HepG2 (cell line): ENCODE data around the gene CCDC102B. TPM values are rescaled to one million over a fixed set of nuclear protein-coding genes. Genes with fewer than 3 reads are reported as not detected.
A peak's percentile ranks its signal among the peaks of the same experiment; 100 is the strongest.

Source experiments
- ATAC-seq: fragments of 200-7000 bp; cut with Tn5 transposase; 3 replicates; pipeline ENCODE4 v1.9.1; 2020; ENCODE audit warnings: mild to moderate bottlenecking, moderate library complexity
- BruUV-seq: library from RNA; stranded (reverse); fragments of 400-500 nt; replicated peaks from 2 replicates; lab custom pipeline; 2021; lab: Mats Ljungman, UMichigan
- CTCF ChIA-PET: fragments of 300-600 bp; formaldehyde crosslinking; extraction: SDS; loops from one replicate; lab custom pipeline; 2021; ENCODE audit warnings: low total read pairs, inconsistent platforms, low intra/inter-chr PET ratio; lab: Yijun Ruan, JAX
- POLR2A ChIA-PET: fragments of 350-600 bp; sonication (Branson Sonifier 250); formaldehyde crosslinking; loops from one replicate; lab custom pipeline; 2020; ENCODE audit warnings: antibody characterized with exemption, inconsistent platforms; lab: Yijun Ruan, JAX
- DNase-seq: peaks from one replicate; pipeline ENCODE4 v3.0.0-alpha.2; 2015; ENCODE audit warnings: low spot score
- FAIRE-seq: peaks from 3 replicates; lab custom pipeline; 2011; peaks lifted over from hg19 to GRCh38; lab: Jason Lieb, UNC
- H2AFZ ChIP-seq: one replicate; pipeline ENCODE4 v1.6.1; 2011; ENCODE audit warnings: low read length, inconsistent platforms
- H3K27ac ChIP-seq: fragments of 300-600 bp; 3 replicates; pipeline ENCODE4 v1.8.0; 2011; ENCODE audit warnings: mixed run types, mild to moderate bottlenecking, mixed read lengths, low read length, inconsistent platforms; ENCODE audit not compliant: insufficient read depth; ENCODE audit errors: extremely low read length
- H3K27me3 ChIP-seq, 2 experiments: fragments of 200-600 bp in 1 of 2; 2 replicates in 1 of 2; 3 replicates in 1 of 2; pipeline versions ENCODE4 v1.6.0 to v1.8.0; 2011; ENCODE audit warnings: low read length in 2 of 2, mild to moderate bottlenecking in 2 of 2, moderate library complexity in 2 of 2, inconsistent platforms in 1 of 2; ENCODE audit not compliant: insufficient read depth in 2 of 2, control insufficient read depth in 1 of 2
- H3K36me3 ChIP-seq, 2 experiments: fragments of 200-600 bp in 1 of 2; replicated peaks in 1 of 2; 2 replicates in 1 of 2; 3 replicates in 1 of 2; pipeline versions ENCODE4 v1.5.1 to v1.8.0; 2011; ENCODE audit warnings: low read length in 2 of 2, inconsistent platforms in 1 of 2; ENCODE audit not compliant: insufficient read depth in 2 of 2, control insufficient read depth in 1 of 2
- H3K4me1 ChIP-seq: 2 replicates; pipeline ENCODE4 v1.5.1; 2012; ENCODE audit warnings: low read length, inconsistent platforms; ENCODE audit not compliant: insufficient read depth
- H3K4me2 ChIP-seq: 2 replicates; pipeline ENCODE4 v1.6.0; 2011; ENCODE audit warnings: low read depth, low read length, inconsistent platforms
- H3K4me3 ChIP-seq, 3 experiments: fragments of 200-600 bp in 1 of 3; sonication (generic), shearing (Covaris generic) in 1 of 3; replicated peaks in 1 of 3; 2 replicates each; pipeline ENCODE4 v1.5.1; 2011 to 2016; ENCODE audit warnings: low read length in 3 of 3, inconsistent platforms in 2 of 3, low read depth in 2 of 3, mild to moderate bottlenecking in 2 of 3, control low read depth in 1 of 3, mixed read lengths in 1 of 3; ENCODE audit not compliant: insufficient read depth in 1 of 3
- H3K79me2 ChIP-seq: one replicate; pipeline ENCODE4 v1.6.1; 2011; ENCODE audit warnings: low read length, inconsistent platforms; ENCODE audit not compliant: insufficient read depth
- H3K9ac ChIP-seq: 2 replicates; pipeline ENCODE4 v1.6.0; 2011; ENCODE audit warnings: mild to moderate bottlenecking, low read depth, low read length, inconsistent platforms; ENCODE audit not compliant: insufficient read depth
- H3K9me3 ChIP-seq: 2 replicates; pipeline ENCODE4 v1.5.1; 2012; ENCODE audit warnings: mild to moderate bottlenecking, low read length
- H4K20me1 ChIP-seq: 2 replicates; pipeline ENCODE4 v1.6.0; 2011; ENCODE audit warnings: inconsistent platforms, mild to moderate bottlenecking, low read length, moderate library complexity; ENCODE audit not compliant: insufficient read depth
- BRD4 ChIP-seq: sonication (generic); formaldehyde crosslinking; IDR thresholded peaks from 2 replicates; pipeline ENCODE4 v1.4.0; 2020; ENCODE audit warnings: missing genetic modification reagents
- HDAC2 ChIP-seq: sonication (generic); formaldehyde crosslinking; IDR thresholded peaks from 2 replicates; pipeline ENCODE4 v1.4.0; 2020; ENCODE audit warnings: missing genetic modification reagents
- MAFF ChIP-seq: IDR thresholded peaks from 2 replicates; pipeline ENCODE4 v1.6.1; 2011; ENCODE audit warnings: low read depth, low read length, improper control_type of control experiment
- MAFK ChIP-seq, 2 experiments: IDR thresholded peaks in 1 of 2; conservative IDR thresholded peaks in 1 of 2; 2 replicates each; pipeline ENCODE4 v1.6.1; 2011; ENCODE audit warnings: improper control_type of control experiment in 2 of 2, low read length in 2 of 2
- WGBS: methylation state at CpG from one replicate; pipeline ENCODE4 v1.1.6; 2017; ENCODE audit warnings: low lambda C conversion rate; 5-methylcytosine and 5-hydroxymethylcytosine counted together
- in situ Hi-C: cut with HindIII; loops from 2 replicates; pipeline ENCODE4 v1.10.0; 2017; ENCODE audit warnings: low pct_unique_long_range_greater_than_20kb; ENCODE audit not compliant: extremely low pct_ligation_motif_present
- intact Hi-C: fragments of 100-400 bp; cut with micrococcal nuclease; formaldehyde crosslinking; loops from one replicate; pipeline ENCODE4 v1.10.0; 2022; ENCODE audit not compliant: unreplicated experiment
- polyA plus RNA-seq, 8 experiments: library from polyadenylated mRNA; depleted of rRNA in 3 of 8; stranded (reverse) in 7 of 8; unstranded in 1 of 8; fragments of >200 nt; fragmentation: Illumina TruSeq in 4 of 8; extraction: Trizol in 4 of 8; gene quantifications; 2 replicates each; pipeline versions ENCODE4 v1.2.1 to v1.2.3, GENCODE V29; 2011 to 2016; ENCODE audit warnings: low read depth in 4 of 8, missing spikeins in 1 of 8, mixed read lengths in 1 of 8; ENCODE audit not compliant: insufficient read depth in 1 of 8
- total RNA-seq, 5 experiments: library from RNA; depleted of rRNA; stranded (reverse); fragments of >200 nt; fragmentation: Illumina TruSeq; extraction: Trizol; gene quantifications; 2 replicates each; pipeline ENCODE4 v1.2.3, GENCODE V29; 2016; ENCODE audit warnings: low read depth in 1 of 5
- TF ChIP-seq, protein P1 (sequence below): sonication (generic); formaldehyde crosslinking; IDR thresholded peaks from 2 replicates; pipeline ENCODE4 v1.4.0; 2020; ENCODE audit warnings: mild to moderate bottlenecking, missing genetic modification reagents

Gene CCDC102B
- total and polyA plus RNA-seq, 2 of the 13 experiments (the other 11 are each of a cell fraction or from before 2014, with no cell fraction given): 2.3 to 3.7 TPM

- TF ChIP-seq, protein P1, sequence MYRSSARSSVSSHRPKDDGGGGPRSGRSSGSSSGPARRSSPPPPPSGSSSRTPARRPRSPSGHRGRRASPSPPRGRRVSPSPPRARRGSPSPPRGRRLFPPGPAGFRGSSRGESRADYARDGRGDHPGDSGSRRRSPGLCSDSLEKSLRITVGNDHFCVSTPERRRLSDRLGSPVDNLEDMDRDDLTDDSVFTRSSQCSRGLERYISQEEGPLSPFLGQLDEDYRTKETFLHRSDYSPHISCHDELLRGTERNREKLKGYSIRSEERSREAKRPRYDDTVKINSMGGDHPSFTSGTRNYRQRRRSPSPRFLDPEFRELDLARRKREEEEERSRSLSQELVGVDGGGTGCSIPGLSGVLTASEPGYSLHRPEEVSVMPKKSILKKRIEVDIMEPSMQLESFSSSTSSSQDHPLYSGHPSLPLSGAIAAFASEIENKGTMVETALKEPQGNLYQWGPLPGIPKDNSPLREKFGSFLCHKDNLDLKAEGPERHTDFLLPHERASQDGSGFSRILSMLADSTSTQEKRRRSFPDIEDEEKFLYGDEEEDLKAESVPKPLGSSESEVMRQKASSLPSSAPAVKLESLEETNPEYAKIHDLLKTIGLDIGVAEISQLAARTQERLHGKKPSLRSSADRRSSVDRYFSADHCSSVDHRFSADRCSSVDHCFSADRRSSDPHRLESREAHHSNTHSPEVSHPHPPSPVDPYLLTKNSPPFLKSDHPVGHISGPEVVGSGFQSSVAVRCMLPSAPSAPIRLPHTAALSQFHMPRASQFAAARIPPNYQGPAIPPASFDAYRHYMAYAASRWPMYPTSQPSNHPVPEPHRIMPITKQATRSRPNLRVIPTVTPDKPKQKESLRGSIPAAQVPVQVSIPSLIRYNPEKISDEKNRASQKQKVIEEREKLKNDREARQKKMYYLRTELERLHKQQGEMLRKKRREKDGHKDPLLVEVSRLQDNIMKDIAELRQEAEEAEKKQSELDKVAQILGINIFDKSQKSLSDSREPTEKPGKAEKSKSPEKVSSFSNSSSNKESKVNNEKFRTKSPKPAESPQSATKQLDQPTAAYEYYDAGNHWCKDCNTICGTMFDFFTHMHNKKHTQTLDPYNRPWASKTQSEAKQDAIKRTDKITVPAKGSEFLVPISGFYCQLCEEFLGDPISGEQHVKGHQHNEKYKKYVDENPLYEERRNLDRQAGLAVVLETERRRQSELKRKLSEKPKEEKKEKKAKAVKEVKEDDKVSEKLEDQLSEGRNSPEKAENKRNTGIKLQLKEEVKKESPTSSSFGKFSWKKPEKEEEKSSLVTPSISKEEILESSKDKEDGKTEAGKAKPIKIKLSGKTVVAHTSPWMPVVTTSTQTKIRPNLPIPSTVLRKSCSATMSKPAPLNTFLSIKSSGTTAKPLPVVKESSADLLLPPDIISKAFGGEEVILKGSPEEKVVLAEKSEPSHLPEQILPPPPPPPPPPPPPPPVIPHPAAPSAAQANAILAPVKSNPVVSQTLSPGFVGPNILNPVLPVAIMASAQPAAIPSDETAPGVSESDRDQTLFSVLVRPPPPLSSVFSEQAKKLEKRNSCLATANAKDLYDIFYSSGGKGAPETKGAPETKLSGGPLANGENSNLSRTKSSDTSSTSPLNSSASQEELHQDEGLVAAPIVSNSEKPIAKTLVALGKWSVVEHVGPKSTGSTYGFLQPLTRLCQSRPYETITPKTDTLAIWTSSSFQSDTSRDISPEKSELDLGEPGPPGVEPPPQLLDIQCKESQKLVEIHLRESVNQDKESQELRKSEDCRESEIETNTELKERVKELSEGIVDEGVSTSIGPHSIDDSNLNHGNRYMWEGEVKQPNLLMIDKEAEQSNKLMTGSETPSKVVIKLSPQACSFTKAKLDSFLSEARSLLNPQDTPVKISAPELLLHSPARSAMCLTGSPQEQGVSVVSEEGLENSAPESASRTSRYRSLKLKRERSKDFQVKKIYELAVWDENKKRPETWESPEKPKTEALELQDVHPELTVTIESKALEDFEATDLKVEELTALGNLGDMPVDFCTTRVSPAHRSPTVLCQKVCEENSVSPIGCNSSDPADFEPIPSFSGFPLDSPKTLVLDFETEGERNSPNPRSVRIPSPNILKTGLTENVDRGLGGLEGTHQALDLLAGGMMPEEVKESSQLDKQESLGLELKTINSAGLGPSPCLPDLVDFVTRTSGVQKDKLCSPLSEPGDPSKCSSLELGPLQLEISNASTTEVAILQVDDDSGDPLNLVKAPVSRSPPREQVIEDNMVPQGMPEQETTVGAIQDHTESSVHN (CRISPR knock-in tag): no peak
- TF ChIP-seq BRD4 (CRISPR knock-in tag): no peak
- TF ChIP-seq, all 625 proteins: peak for 0
Observed at GRCh38 chr18:68772268-68772667, 25.6 kb upstream of the CCDC102B start (continued).

GRCh38 chr18:68778280-68778886 is 19.5 kb upstream of the CCDC102B start:
- H3K9me3 ChIP-seq: no peaks in the 10 kb centered on the region
- 75% methylated on average over 3 of the region's 3 CpGs for WGBS
- CTCF ChIA-PET: no interaction called here
- H3K4me1 ChIP-seq: no peaks in the 10 kb centered on the region
- DNase-seq (no peak), ATAC-seq (no peak), FAIRE-seq (no peak)
- no peaks in the 10 kb centered on the region for H3K79me2 ChIP-seq
- intact Hi-C loops (no loop called here), in situ Hi-C loops (no loop called here)
- no peak overlapping the region for H3K27ac ChIP-seq
- BruUV-seq: no TSS peak
- no peak overlapping the region for H3K9ac ChIP-seq
- H3K27me3 ChIP-seq: no peaks in the 10 kb centered on the region
- TF ChIP-seq MAFF: peak; percentile 56
- no peak for TF ChIP-seq HDAC2
- peak; percentile 58 to 76 for TF ChIP-seq MAFK (conservative IDR thresholded peaks at IDR 0.05 in 1 of 2, IDR thresholded peaks at IDR 0.05 in 1 of 2; ENCODE audit: low read length in 2 of 2)
- no peaks in the 10 kb centered on the region for H4K20me1 ChIP-seq
- no peak overlapping the region for H2AFZ ChIP-seq
- no peak overlapping the region for H3K4me2 ChIP-seq
- no peak overlapping the region for H3K4me3 ChIP-seq
- POLR2A ChIA-PET: no interaction called here
- H3K36me3 ChIP-seq: no peaks in the 10 kb centered on the region
